Ishikawa (cell line): ENCODE results near the gene LY86.

ENCODE experiments used
- CEBPB ChIP-seq: IDR thresholded peaks from 2 replicates; pipeline ENCODE4 v1.6.1; 2012
- CREB1 ChIP-seq: IDR thresholded peaks from 2 replicates; pipeline ENCODE4 v1.6.1; 2012; ENCODE audit warnings: low read depth
- EP300 ChIP-seq: IDR thresholded peaks from 2 replicates; pipeline ENCODE4 v1.6.1; 2012; ENCODE audit warnings: borderline replicate concordance
- FOXM1 ChIP-seq: IDR thresholded peaks from 2 replicates; pipeline ENCODE4 v1.6.1; 2012; ENCODE audit warnings: low read depth, borderline replicate concordance
- MAX ChIP-seq: IDR thresholded peaks from 2 replicates; pipeline ENCODE4 v1.6.1; 2012
- NFIC ChIP-seq: IDR thresholded peaks from 2 replicates; pipeline ENCODE4 v1.6.1; 2012
- RAD21 ChIP-seq: IDR thresholded peaks from 2 replicates; pipeline ENCODE4 v1.6.1; 2012; ENCODE audit warnings: low read depth
- REST ChIP-seq: IDR thresholded peaks from 2 replicates; pipeline ENCODE4 v1.6.1; 2012; ENCODE audit warnings: low read depth, mild to moderate bottlenecking
- TAF1 ChIP-seq: IDR thresholded peaks from 2 replicates; pipeline ENCODE4 v1.6.1; 2012; ENCODE audit warnings: low read depth, mild to moderate bottlenecking
- TCF12 ChIP-seq: IDR thresholded peaks from 2 replicates; pipeline ENCODE4 v1.6.1; 2012; ENCODE audit warnings: low read depth
- USF1 ChIP-seq: IDR thresholded peaks from 2 replicates; pipeline ENCODE4 v1.6.1; 2012
- YY1 ChIP-seq: IDR thresholded peaks from 2 replicates; pipeline ENCODE4 v1.6.1; 2012; ENCODE audit warnings: low read depth
- ZBTB7A ChIP-seq: IDR thresholded peaks from 2 replicates; pipeline ENCODE4 v1.6.1; 2012; ENCODE audit warnings: low read depth

- no peak for TF ChIP-seq CREB1
- TF ChIP-seq MAX = no peak
- TF ChIP-seq USF1 = no peak
- no peak for TF ChIP-seq RAD21
- TF ChIP-seq EP300 = no peak
- no peak for TF ChIP-seq REST
- TF ChIP-seq YY1 = no peak
- TF ChIP-seq CEBPB = no peak
- TF ChIP-seq ZBTB7A = no peak
- TF ChIP-seq FOXM1 = no peak
- TF ChIP-seq TAF1 = no peak
- no peak for TF ChIP-seq TCF12
- no peak for TF ChIP-seq NFIC
Observed at GRCh38 chr6:6614096-6614982, 25.8 kb downstream of the LY86 start.
